GM23338 (cell line): ENCODE data around the gene ACTL6A. TPM values are rescaled to one million over a fixed set of nuclear protein-coding genes. Genes with fewer than 3 reads are reported as not detected.

Experiments used
- ATAC-seq: fragments of 200-7000 bp; cut with Tn5 transposase; 3 replicates; pipeline ENCODE4 v1.9.1; 2020
- DNase-seq: peaks from one replicate; pipeline ENCODE4 v3.0.0-alpha.2; 2015; ENCODE audit warnings: low spot score
- H2AFZ ChIP-seq: fragments of 200-600 bp; sonication (generic); 2 replicates; pipeline ENCODE4 v1.8.0; 2016; ENCODE audit warnings: antibody characterized with exemption, mild to moderate bottlenecking, moderate library complexity
- H3F3A ChIP-seq: fragments of 200-600 bp; sonication (generic); replicated peaks from 2 replicates; pipeline ENCODE4 v1.8.0; 2017; ENCODE audit warnings: antibody characterized with exemption, mixed run types, low read depth
- H3K27ac ChIP-seq: fragments of 200-600 bp; sonication (generic); 2 replicates; pipeline ENCODE4 v1.6.1; 2016; ENCODE audit warnings: low read depth
- H3K27me3 ChIP-seq: fragments of 200-600 bp; sonication (generic); 2 replicates; pipeline ENCODE4 v1.8.0; 2016; ENCODE audit warnings: mild to moderate bottlenecking, mixed run types, moderate library complexity; ENCODE audit not compliant: insufficient read depth
- H3K36me3 ChIP-seq: fragments of 200-600 bp; sonication (generic); 2 replicates; pipeline ENCODE4 v1.8.0; 2016; ENCODE audit warnings: mild to moderate bottlenecking; ENCODE audit not compliant: insufficient read depth
- H3K4me1 ChIP-seq: fragments of 200-600 bp; sonication (generic); 2 replicates; pipeline ENCODE4 v1.8.0; 2016; ENCODE audit warnings: mild to moderate bottlenecking, moderate library complexity; ENCODE audit not compliant: insufficient read depth
- H3K4me2 ChIP-seq: fragments of 200-600 bp; sonication (generic); 2 replicates; pipeline ENCODE4 v1.7.1; 2017; ENCODE audit warnings: mixed run types
- H3K4me3 ChIP-seq: fragments of 200-600 bp; sonication (generic); 2 replicates; pipeline ENCODE4 v1.6.1; 2016; ENCODE audit warnings: mixed run types
- H3K79me2 ChIP-seq: fragments of 200-600 bp; sonication (generic); replicated peaks from 2 replicates; pipeline ENCODE4 v1.8.0; 2017; ENCODE audit warnings: mild to moderate bottlenecking; ENCODE audit not compliant: insufficient read depth
- H3K9me2 ChIP-seq: fragments of 200-600 bp; sonication (generic); 2 replicates; pipeline ENCODE4 v1.8.0; 2017; ENCODE audit not compliant: insufficient read depth
- H4K20me1 ChIP-seq: fragments of 200-600 bp; sonication (generic); replicated peaks from 2 replicates; pipeline ENCODE4 v1.8.0; 2017; ENCODE audit warnings: mild to moderate bottlenecking; ENCODE audit not compliant: insufficient read depth
- H3K27ac Mint-ChIP-seq: 2 replicates; pipeline ENCODE4 v1.8.0; 2020; ENCODE audit warnings: inconsistent platforms, mild to moderate bottlenecking, moderate library complexity, mixed read lengths
- H3K27me3 Mint-ChIP-seq: 3 replicates; pipeline ENCODE4 v1.8.0; 2022; ENCODE audit warnings: low read depth, mild to moderate bottlenecking, moderate library complexity, mixed read lengths, inconsistent platforms; ENCODE audit not compliant: insufficient read depth, poor library complexity
- H3K36me3 Mint-ChIP-seq: 3 replicates; pipeline ENCODE4 v1.8.0; 2021; ENCODE audit warnings: low read depth, mild to moderate bottlenecking, inconsistent platforms, moderate library complexity, mixed read lengths
- H3K4me1 Mint-ChIP-seq: 3 replicates; pipeline ENCODE4 v1.8.0; 2020; ENCODE audit warnings: mild to moderate bottlenecking, inconsistent platforms, mixed read lengths
- H3K4me3 Mint-ChIP-seq: 3 replicates; pipeline ENCODE4 v1.8.0; 2021; ENCODE audit warnings: moderate library complexity, mild to moderate bottlenecking, inconsistent platforms, mixed read lengths
- H3K9me3 Mint-ChIP-seq: 3 replicates; pipeline ENCODE4 v1.8.0; 2020; ENCODE audit warnings: moderate library complexity, mild to moderate bottlenecking, inconsistent platforms, mixed read lengths
- CREB1 ChIP-seq: fragments of 250-450 bp; sonication (Bioruptor Pico); IDR thresholded peaks from 2 replicates; pipeline ENCODE4 v1.5.0; 2020; ENCODE audit warnings: low read depth, mild to moderate bottlenecking, moderate library complexity
- CTCF ChIP-seq, 2 experiments: fragments of 200-600 bp in 1 of 2; sonication (generic) in 1 of 2; conservative IDR thresholded peaks; 2 replicates each; pipeline versions ENCODE4 v1.5.1 to v1.6.1; 2016 to 2017; ENCODE audit warnings: antibody characterized with exemption in 2 of 2, low read depth in 2 of 2, mild to moderate bottlenecking in 2 of 2, moderate library complexity in 1 of 2
- ETS1 ChIP-seq: IDR thresholded peaks from 2 replicates; pipeline ENCODE4 v1.6.1; 2016; ENCODE audit warnings: antibody characterized with exemption
- EZH2 ChIP-seq: fragments of 200-600 bp; sonication (generic); IDR thresholded peaks from one replicate; pipeline ENCODE4 v1.8.0; 2017; ENCODE audit warnings: antibody characterized with exemption, mild to moderate bottlenecking, low read depth; ENCODE audit not compliant: unreplicated experiment
- EZH2phosphoT487 ChIP-seq: fragments of 200-600 bp; sonication (generic); IDR thresholded peaks from one replicate; pipeline ENCODE4 v1.8.1; 2018; ENCODE audit warnings: antibody characterized with exemption; ENCODE audit not compliant: unreplicated experiment
- JUNB ChIP-seq: IDR thresholded peaks from one replicate; pipeline ENCODE4 v1.6.1; 2016; ENCODE audit warnings: antibody characterized with exemption; ENCODE audit not compliant: unreplicated experiment
- NANOG ChIP-seq: IDR thresholded peaks from 2 replicates; pipeline ENCODE4 v1.6.1; 2016; ENCODE audit warnings: antibody characterized with exemption, borderline replicate concordance
- POLR2AphosphoS5 ChIP-seq: IDR thresholded peaks from 2 replicates; pipeline ENCODE4 v1.6.1; 2016; ENCODE audit warnings: antibody characterized with exemption, low read depth
- REST ChIP-seq: IDR thresholded peaks from one replicate; pipeline ENCODE4 v1.6.1; 2018; ENCODE audit warnings: antibody characterized with exemption; ENCODE audit not compliant: unreplicated experiment
- STAT1 ChIP-seq: IDR thresholded peaks from one replicate; pipeline ENCODE4 v1.6.1; 2016; ENCODE audit warnings: antibody characterized with exemption; ENCODE audit not compliant: unreplicated experiment
- ZNF331 ChIP-seq: fragments of 250-450 bp; sonication (Bioruptor Pico); IDR thresholded peaks from 2 replicates; pipeline ENCODE4 v1.5.0; 2020; ENCODE audit warnings: low read depth, mild to moderate bottlenecking, moderate library complexity
- ZNF462 ChIP-seq: fragments of 250-450 bp; sonication (Bioruptor Pico); IDR thresholded peaks from 2 replicates; pipeline ENCODE4 v1.5.0; 2020; ENCODE audit warnings: mild to moderate bottlenecking, moderate library complexity
- polyA plus RNA-seq: library from polyadenylated mRNA; unstranded; fragments of >200 nt; fragmentation: Nextera tagmentation; extraction: Ambion mirVana; gene quantifications from 2 replicates; pipeline ENCODE4 v1.2.1, GENCODE V29; 2016
- total RNA-seq: library from RNA; depleted of rRNA; stranded (reverse); fragments of >200 nt; shearing (Covaris generic); gene quantifications from 2 replicates; pipeline ENCODE4 v1.2.3, GENCODE V29; 2014

ACTL6A gene
- total and polyA plus RNA-seq, 2 experiments from 2014 or later = 117 to 125 TPM

- no peak for TF ChIP-seq ZNF462 (CRISPR knock-in tag)
- no peak for TF ChIP-seq POLR2AphosphoS5
- no peak for TF ChIP-seq ZNF331 (CRISPR knock-in tag)
- TF ChIP-seq NANOG = no peak
Measured at GRCh38 chr3:179603321-179603720, 40.6 kb downstream of the ACTL6A start (continued).

- ATAC-seq = no peak
- Histone ChIP-seq H3K79me2 (peaks cover 54% of the 10 kb centered on the region), H3K27me3 (no peaks in the 10 kb centered on the region), H3F3A (no peaks in the 10 kb centered on the region), H3K27ac (peak overlapping the region; percentile 92), H4K20me1 (peaks cover 5% of the 10 kb centered on the region), H3K36me3 (peaks cover 22% of the 10 kb centered on the region; the same call in 1 of the 2 replicates), H3K4me2 (peak overlapping the region; percentile 72), H3K9me2 (no peaks in the 10 kb centered on the region), H3K4me3 (peak overlapping the region; percentile 70), H3K4me1 (peaks cover 5% of the 10 kb centered on the region; the same call in 1 of the 2 replicates), H2AFZ (peak overlapping the region; percentile 48; the same call in 1 of the 2 replicates)
- Mint-ChIP-seq H3K4me1 (peaks cover 2% of the 10 kb centered on the region), H3K27ac (peak overlapping the region; percentile 100), H3K27me3 (peaks cover 6% of the 10 kb centered on the region), H3K9me3 (no peaks in the 10 kb centered on the region; the same call in 1 of the 3 replicates), H3K4me3 (peak overlapping the region; percentile 99), H3K36me3 (peaks cover 32% of the 10 kb centered on the region)
- DNase-seq = no peak
- TF ChIP-seq POLR2AphosphoS5 (no peak), EZH2phosphoT487 (no peak), CTCF (conservative IDR thresholded peaks at IDR 0.05; ENCODE audit: low read depth in 2 of 2) (no peak), CREB1 (CRISPR knock-in tag) (no peak), ETS1 (no peak), REST (no peak), JUNB (no peak), STAT1 (no peak), ZNF331 (CRISPR knock-in tag) (no peak), NANOG (no peak), EZH2 (no peak)
Measured at GRCh38 chr3:179603831-179604230, 41.1 kb downstream of the ACTL6A start.
